IPS-NIHi7 (cell line): Measurements from ENCODE around the gene IDH3G.

ENCODE experiments used
- DNase-seq: peaks from one replicate; pipeline ENCODE4 v3.0.0; 2012; ENCODE audit warnings: mixed read lengths; ENCODE audit errors: extremely low spot score

The IDH3G gene

DNA sequence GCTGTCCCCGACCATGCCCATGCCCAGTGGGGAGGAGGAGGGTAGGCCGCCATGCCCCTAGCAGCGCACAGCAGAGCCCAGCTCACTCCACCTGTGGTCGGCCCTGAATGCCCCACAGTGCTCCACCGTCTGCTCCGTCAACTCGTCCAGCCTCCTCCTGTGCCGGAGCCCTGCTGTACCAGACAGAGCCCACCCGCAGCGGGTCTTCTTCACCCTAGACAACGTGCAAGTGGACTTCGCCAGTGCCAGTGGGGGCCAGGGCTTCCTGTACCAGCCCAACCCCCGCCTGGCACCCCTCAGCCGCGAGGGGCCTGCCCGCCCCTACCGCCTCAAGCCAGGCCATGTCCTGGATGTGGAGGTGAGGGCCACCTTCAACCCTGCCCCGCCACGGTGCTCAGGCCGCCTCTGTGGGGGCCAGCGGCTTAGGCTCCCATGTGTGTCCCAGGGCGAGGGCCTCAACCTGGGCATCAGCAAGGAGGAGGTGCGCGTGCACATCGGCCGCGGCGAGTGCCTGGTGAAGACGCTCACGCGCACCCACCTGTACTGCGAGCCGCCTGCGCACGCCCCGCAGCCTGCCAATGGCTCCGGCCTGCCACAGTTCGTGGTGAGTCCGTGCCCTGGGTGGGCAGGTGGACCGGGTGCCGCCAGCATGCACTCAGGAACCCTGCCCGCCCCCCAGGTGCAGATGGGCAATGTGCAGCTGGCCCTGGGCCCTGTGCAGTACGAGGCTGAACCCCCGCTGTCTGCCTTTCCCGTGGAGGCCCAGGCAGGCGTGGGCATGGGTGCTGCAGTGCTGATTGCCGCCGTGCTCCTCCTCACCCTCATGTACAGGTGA is 20.2 kb downstream of the IDH3G start:
- DNase-seq, result no peak

- no peak for DNase-seq
Measured at GRCh38 chrX:153773218-153773611, 21.0 kb downstream of the IDH3G start.

- DNase-seq, result no peak
Measured at GRCh38 chrX:153772316-153773217, 21.6 kb downstream of the IDH3G start.

GRCh38 chrX:153771415-153772315 is 22.5 kb downstream of the IDH3G start:
- DNase-seq, result no peak

DNA sequence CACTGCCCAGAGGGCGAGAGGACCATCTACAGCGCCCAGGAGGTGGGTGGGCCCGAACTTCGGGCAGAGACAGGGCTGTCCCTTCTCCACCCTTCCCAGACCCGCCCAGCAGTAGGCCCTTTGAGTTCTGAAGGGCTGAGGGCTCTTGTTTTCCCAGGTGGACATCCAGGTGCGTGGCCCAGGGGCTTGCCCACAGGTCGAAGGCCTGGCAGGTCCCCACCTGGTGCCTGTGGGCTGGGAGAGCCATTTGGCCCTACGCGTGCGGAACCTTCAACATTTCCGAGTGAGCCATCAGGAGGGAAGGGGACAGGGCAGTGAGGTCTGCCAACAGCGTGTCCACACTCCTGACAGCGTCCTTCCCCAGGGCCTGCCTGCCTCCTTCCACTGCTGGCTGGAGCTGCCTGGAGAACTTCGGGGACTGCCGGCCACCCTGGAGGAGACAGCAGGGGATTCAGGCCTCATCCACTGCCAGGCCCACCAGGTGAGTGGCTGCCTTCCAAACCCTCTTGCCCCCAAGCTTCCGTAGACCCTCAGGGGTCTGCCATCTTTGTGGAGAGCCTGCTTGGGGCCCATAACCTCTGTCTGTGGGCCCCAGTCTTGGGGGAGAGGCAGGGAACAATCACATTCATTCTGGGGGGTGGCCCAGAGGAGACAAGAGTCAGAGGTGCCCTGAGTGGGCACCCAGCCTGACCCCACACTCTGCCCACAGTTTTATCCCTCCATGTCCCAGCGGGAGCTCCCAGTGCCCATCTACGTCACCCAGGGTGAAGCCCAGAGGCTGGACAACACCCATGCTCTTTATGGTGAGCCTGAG is 23.4 kb downstream of the IDH3G start:
- DNase-seq, result no peak

DNA sequence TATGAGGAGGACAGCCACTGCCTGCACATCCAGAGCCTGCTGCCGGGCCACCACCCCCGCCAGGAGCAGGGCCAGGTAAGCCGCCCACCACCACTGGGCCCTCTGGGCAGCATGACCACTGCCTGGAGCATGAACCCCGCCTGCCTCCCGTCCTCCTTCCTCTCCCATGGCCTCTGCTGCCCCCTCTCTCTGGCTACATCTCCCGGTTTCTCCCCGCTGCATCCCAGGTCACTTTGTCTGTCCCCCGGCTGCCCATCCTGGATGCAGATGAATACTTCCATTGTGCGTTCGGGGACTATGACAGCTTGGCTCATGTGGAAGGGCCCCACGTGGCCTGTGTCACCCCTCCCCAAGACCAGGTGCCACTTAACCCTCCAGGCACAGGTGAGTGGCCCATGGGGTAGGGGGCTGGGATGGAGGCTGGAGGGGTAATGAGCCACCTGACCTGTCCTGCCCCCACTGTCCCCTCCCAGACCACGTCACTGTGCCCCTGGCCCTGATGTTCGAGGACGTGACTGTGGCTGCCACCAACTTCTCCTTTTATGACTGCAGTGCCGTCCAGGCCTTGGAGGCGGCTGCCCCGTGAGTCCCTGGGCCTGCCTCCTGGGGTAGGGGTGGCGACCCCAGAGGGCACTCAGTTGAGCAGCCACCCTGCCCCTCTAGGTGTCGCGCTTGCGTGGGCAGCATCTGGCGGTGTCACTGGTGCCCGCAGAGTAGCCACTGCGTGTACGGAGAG is 24.1 kb downstream of the IDH3G start:
- no peak for DNase-seq

GRCh38 chrX:153769158-153769864 is 24.9 kb downstream of the IDH3G start:
- no peak for DNase-seq

DNA sequence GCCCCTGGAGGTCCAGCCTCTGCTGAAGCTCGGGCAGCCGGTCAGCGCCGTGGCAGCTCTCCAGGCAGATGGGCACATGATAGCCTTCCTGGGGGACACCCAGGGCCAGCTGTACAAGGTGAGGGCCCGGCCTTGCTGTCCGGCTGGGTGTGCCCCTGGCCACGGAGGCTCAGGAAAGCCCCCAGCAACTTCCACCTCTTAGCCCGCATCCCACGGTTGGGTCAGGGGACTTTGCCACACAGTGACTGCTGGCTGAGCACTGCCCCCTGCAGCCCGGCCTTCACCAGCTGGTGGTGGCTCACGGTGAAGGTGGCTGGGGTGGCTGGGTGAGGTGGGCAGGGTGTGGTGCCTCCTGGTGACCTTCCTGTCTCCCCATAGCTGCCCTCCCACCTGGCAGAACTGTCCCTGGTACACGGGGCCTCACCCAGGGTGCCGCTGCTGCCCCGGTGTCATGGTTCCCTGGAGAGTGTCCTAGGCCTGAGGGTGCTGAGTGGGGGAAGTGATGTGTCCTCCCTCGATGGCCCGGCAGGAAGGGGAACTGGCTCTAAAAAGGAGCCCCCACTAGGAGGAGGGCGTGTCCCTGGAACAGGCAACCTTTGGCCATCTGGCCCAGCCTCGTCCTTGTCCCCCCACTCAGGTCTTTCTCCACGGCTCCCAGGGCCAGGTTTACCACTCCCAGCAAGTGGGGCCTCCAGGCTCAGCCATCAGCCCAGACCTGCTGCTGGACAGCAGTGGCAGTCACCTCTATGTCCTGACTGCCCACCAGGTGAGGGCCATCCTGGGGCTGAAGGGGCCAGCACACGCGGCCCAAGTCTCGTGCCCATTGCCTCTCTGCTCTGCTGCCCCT is 25.6 kb downstream of the IDH3G start:
- no peak for DNase-seq

- no peak for DNase-seq
Measured at GRCh38 chrX:153767674-153768055, 26.5 kb downstream of the IDH3G start.

DNA sequence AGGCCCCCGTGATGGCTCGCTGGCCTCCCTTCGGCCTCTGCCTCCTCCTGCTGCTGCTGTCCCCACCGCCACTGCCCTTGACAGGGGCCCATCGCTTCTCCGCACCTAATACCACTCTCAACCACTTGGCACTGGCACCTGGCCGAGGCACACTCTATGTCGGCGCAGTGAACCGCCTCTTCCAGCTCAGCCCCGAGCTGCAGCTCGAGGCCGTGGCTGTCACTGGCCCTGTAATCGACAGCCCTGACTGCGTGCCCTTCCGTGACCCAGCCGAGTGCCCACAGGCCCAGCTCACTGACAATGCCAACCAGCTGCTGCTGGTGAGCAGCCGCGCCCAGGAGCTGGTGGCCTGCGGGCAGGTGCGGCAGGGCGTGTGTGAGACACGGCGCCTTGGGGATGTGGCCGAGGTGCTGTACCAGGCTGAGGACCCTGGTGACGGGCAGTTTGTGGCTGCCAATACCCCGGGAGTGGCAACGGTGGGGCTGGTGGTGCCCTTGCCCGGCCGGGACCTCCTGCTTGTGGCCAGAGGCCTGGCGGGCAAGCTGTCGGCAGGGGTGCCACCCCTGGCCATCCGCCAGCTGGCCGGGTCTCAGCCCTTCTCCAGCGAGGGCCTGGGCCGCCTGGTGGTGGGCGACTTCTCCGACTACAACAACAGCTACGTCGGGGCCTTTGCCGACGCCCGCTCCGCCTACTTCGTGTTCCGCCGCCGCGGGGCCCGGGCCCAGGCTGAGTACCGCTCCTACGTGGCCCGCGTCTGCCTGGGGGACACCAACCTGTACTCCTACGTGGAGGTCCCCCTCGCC is 27.1 kb downstream of the IDH3G start:
- no peak for DNase-seq

GRCh38 chrX:153766098-153766817 is 27.9 kb downstream of the IDH3G start:
- DNase-seq, result no peak

DNA sequence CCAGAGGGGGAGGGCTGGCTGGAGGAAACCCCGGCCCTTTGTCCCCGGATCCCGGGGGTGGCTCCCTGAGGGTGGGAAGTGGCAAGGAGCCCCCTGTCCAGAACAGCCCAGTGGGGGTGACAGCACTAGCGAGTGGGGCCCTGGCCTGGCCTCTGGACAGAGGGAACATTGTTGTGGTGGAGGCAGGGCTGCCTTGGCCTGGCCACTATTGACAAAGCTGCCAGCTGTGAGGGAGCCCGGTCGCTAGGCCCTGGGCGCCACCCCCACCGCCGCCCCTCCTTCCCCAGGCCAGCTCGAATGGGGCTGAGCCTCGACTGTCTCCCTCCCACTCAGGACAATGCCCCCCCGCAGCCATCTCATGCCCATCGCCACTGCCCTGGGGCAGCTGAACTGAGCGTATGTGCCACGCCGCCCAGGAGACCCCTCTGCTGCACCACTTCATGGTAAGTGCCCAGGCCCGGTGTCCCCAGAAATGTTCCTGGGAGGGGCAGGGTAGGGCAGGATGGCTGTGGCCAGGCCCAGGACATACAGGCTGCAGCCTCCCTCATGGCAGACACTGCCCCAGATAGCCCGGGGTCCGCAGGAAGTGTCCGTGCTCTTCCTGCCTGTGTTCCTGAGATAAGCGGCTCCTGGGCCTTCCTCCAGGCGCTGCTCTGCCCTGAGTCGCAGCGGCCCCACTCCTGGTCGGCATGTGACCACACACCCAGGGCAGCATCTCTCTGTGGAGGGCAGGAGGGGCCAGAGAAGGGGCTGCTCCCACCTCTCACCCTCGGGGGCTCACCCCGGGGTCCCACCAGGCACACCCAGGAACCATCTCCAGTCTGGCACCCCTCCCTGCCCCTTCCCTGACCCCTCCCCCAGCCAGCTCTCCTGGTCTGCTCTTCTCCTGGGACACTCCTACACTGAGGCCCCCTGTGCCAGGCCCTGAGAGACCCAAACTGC is 28.8 kb downstream of the IDH3G start:
- no peak for DNase-seq

DNA sequence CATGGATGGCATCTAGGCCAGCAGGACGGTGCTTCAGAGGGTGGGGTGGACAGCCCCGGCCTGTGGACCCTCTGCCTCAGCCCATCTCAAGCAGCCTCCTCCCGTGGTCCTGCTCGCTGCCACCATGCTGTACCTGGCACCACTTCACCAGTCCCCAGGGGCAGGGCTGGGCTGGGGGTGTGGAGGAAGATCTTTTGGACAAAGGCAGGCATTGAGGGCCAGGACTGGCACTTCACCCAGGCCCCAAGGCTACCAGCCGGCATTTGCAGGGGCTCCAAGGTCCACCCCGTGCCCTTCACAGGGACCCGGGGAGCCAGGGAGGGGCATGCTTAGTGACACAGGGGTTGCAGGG is 29.4 kb downstream of the IDH3G start:
- DNase-seq, result no peak

DNA sequence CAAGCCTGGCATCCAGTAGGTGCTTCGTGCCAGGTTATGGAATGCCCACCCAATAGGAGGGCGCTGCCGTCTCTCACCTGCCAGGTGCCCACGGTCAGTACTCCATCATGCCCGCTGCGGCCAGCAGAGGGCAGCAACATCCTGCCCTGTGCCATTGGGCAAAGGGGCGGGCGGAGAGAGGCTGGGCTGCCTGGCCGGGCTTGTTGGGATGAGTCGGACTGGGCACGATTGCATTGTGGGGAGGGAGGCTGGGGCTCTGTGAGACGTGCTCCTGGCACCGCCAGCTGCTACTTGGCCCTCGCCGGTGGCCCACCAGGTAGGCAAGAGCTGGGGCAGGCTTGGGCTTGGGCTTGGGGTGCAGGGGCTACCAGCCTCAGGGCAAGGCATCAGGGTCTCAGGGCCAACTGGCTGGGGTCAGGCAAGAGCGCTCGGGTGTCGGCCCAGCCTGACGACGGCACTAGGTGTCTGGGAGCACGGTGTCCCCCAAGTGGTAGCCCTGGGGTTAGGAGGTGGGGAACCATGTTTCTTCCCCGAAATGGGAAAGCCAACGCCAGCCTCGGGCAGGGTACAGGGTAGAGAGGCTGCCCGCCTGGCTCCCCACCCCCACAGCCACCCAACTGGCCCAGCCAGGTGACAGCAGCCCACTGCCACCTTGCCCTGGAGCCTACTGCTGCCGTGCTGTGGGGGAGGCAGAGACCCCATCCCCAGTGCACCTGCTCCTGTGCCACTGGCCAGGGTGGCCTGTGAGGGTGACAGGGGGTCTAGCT is 30.0 kb downstream of the IDH3G start, which contains the start of gene PLXNB3:
Gene PLXNB3, plus strand, starts transcription at position 261 of the 767 bp plus-strand sequence. CDS start 1,287 bp downstream, outside the sequence.
- DNase-seq, result peak; percentile 80

DNA sequence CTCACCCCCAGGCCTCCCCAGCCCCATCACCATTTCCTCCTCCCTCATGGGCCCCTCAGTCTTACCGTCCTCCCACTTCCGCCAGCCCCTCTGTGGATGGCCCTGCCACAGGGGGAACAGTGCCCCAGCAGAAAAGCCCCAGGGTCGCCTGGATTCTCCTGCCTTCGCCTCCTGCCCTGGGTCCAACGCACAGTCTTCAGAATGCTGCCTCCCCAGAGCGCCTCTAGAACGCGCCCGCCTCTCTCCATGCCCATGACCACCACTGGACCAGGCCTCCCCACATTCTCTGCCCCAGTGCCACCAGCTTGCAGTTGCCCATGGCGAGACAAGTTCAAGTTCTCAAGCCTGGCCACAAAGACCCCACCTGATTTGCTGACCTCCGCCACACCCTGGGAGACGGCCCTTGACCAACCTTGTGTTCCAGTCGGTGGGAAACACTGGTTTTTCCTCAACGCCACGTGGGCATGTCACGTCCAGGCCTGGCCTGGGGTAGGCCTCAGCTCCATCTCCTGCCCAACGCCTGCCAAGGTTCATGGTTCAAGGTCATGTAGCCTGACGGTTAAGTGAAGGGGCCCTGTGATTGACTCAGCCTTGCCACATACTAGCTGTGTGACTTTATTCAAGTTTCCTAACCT is 30.8 kb downstream of the IDH3G start:
- no peak for DNase-seq
